GM12872 (cell line): ENCODE results near the gene RAVER2.

Source experiments
- TF ChIP-seq, protein P1 (sequence below): IDR thresholded peaks from 3 replicates; pipeline ENCODE4 v1.5.1; 2011; ENCODE audit warnings: low read depth, mild to moderate bottlenecking, low read length, moderate library complexity; ENCODE audit not compliant: insufficient read depth

RAVER2 gene

DNA sequence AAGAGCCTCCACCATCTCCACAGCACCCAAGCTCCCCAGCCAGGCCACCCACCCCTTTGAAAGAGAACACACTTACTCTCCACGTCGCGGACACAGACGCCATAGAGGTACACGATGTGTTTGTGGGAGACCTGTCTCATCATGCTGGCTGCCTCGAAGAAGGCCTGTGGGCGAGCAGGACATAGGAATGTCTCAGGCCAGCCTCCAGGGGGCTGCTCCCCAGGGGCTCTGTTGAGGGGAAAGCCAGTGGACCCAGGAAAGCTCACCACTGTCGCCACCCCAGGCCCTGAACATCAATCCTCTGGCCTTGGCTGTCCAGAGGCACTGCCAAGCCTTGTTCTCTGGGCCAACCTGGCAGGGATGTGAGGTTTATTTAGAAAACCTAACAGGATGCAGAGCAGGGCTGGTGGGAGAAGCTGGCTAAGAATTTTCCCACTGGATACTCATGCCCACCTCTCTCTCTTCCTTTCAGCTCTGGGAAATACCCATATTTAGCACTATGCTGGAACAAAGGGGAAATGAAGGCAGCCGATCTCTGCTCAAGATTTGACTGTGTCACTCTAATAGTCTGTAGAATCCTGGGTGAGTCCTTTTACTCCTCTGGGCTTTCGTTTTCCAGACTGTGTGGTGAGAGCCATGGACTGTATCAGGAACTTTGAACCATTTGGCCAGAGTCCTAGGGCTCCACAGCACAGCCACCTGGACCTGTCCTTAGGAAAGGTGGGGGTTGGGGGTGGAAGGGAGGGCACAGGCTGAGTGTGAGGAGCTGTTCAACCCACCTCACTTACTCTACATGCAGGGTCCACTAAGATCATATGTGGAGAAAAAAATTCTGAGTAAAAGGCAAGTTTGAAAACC lies 101.9 kb downstream of the RAVER2 start:
- TF ChIP-seq, protein P1, sequence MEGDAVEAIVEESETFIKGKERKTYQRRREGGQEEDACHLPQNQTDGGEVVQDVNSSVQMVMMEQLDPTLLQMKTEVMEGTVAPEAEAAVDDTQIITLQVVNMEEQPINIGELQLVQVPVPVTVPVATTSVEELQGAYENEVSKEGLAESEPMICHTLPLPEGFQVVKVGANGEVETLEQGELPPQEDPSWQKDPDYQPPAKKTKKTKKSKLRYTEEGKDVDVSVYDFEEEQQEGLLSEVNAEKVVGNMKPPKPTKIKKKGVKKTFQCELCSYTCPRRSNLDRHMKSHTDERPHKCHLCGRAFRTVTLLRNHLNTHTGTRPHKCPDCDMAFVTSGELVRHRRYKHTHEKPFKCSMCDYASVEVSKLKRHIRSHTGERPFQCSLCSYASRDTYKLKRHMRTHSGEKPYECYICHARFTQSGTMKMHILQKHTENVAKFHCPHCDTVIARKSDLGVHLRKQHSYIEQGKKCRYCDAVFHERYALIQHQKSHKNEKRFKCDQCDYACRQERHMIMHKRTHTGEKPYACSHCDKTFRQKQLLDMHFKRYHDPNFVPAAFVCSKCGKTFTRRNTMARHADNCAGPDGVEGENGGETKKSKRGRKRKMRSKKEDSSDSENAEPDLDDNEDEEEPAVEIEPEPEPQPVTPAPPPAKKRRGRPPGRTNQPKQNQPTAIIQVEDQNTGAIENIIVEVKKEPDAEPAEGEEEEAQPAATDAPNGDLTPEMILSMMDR, result no peak

DNA sequence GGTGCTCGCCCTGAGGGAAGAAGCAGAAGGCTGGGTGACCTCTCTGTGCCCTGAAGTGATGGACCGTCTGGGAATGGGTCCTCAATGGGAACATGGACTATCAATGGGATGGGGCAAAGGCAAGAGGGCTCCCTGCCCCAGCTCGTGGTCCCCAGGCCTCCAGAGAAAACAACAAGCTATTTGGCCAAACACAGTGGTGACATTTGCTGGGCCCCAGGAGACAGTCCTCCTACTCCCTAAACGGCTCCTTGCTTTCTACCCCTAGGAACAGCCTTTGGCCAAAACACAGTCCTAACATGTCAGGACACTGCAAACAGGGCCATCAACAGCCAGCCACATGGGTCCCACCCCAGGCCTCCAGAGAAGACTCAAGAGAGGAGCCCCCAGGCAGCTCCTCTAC lies 102.8 kb downstream of the RAVER2 start:
- TF ChIP-seq, protein P1, result no peak

DNA sequence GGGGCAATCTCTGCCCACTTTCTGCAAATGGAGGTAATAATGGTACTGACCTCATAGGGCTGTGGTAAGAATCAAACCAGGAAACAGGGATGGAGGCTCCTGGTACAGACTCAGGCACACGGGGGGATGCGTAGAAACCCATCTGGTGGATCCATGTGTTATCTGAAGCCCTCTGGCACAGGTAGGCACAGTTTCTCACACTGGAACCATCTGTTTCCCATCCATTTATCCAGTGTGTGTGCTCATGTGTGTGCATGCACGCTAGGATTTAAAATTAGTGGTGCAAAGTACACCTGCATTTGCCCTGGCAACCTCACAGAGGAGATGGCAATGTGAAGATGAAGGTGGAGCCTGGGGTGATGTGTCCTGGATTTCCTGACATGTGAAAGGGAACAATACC lies 103.3 kb downstream of the RAVER2 start:
- TF ChIP-seq, protein P1, result no peak

DNA sequence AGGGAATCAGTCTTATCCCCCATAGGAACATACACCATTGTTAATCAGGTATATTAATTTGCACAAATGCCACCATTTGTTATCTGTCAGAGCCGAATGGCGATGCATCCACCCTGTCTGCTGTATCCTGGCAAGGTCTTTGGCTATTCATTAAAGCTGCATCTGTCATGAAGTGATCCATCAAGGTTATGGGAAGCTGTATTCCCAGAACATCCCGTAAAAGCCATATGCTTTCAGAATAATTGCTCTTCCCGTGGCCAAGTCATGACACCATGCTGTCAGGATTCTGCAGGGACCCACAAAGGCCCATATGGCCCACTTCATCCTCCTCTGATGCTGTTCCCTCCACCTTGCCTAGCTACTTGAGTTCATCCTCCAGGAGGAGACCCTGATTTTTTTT lies 103.9 kb downstream of the RAVER2 start:
- TF ChIP-seq, protein P1, result no peak

DNA sequence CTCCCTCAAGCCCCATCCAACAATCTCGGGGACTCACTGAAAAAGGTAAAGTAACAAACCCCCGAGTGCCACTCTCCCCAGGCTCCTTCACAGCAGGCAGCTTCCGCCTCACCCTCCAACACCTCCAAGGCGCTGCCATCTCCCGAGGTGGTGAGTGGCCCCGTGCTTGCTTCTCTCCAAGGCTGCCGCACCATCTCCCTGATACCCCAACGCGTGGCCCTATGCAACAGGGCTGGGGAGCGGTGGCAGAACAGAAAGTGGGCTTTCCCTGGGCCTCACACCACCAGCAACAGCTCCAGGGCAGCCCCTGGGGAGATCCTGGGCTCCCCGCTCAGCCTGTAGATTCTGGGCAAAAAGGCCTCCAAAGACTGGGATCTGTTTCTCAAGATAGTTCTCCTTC lies 105.1 kb downstream of the RAVER2 start:
- TF ChIP-seq, protein P1, result no peak

DNA sequence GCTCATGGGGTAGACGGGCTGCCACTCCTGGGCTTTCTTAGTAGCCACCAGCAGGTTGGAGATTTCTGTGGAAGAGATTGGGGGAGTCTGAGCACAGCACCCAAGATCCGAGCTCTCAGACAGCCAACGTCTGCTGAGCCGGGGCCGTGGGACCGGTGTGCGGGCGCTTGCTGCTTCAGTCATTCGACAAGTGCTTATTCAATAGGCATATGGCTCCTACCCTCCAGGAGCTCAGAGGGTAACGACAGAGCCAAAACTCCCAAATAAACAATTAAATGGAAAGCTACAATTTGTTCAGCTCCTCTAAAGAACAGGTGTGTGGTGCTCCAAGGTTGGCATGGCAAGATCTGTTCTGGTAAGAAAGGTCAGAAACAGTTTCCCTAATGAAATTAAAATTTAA lies 106.0 kb downstream of the RAVER2 start:
- TF ChIP-seq, protein P1, result no peak

DNA sequence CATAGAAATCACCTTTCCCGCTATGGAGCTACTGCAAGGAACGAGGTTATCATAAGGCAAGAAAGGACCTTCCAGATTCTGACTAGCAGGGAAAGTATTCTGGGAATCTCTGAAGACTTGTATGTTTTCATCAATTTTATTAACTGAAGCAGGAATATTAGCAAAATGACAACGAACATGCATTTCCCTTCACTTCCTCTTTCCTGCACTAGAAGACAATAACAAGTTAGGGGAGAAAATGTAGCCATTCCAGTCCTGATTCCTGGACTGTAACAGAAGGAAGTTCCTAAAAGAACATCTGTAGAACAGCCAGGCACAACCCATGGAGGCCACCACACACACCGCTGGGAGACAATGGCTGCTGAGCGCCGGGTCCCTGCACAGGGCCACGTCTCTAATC lies 106.8 kb downstream of the RAVER2 start:
- TF ChIP-seq, protein P1, result no peak

DNA sequence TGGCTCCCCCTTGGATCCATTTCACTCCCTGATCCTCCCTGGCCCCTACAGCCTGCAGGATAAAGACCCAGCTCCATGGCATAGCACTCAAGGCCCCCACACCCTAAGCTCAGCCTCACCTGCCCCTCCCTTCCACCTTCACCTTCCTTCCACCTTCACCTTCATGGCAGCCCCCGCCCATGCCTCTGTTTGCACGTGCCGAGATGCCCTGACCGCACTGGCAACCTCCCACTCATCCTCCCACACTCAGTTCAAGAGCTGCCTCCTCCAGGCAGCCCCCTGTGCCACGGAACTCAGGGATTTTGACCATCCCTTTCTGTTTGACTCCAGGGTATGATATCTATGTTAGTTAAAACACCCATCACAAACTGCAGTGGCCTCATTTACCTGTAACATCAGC lies 109.8 kb downstream of the RAVER2 start:
- TF ChIP-seq, protein P1, result no peak
